Lung (tissue), 12 donors: ENCODE data around the gene DHX8. TPM values are rescaled to one million over a fixed set of nuclear protein-coding genes. Genes with fewer than 3 reads are reported as not detected.

Source experiments
- ATAC-seq: fragments of 200-7000 bp; cut with Tn5 transposase; one replicate; pipeline ENCODE4 v1.9.1; 2020; ENCODE audit warnings: moderate number of reproducible peaks; ENCODE audit not compliant: insufficient read depth, low FRiP score
- DNase-seq, 3 donors: peaks; one replicate each; pipeline ENCODE4 v3.0.0-alpha.2; 2013 to 2017
- H3K27ac ChIP-seq, 2 donors: one replicate each; pipeline ENCODE4 v1.5.1; 2013; ENCODE audit warnings: mild to moderate bottlenecking in 2 of 2, moderate library complexity in 2 of 2, control low read depth in 1 of 2, inconsistent platforms in 1 of 2, low read depth in 1 of 2, low read length in 1 of 2
- H3K27me3 ChIP-seq, 3 donors: one replicate each; pipeline ENCODE4 v1.5.1; 2013; ENCODE audit warnings: low read length in 2 of 3; ENCODE audit not compliant: control insufficient read depth in 3 of 3, insufficient read depth in 3 of 3
- H3K36me3 ChIP-seq, 4 donors: one replicate each; pipeline ENCODE4 v1.5.1; 2013; ENCODE audit warnings: low read length in 4 of 4, mild to moderate bottlenecking in 1 of 4, moderate library complexity in 1 of 4; ENCODE audit not compliant: control insufficient read depth in 4 of 4, insufficient read depth in 4 of 4
- H3K4me1 ChIP-seq, 5 donors: one replicate each; pipeline ENCODE4 v1.5.1; 2013; ENCODE audit warnings: low read length in 5 of 5, mild to moderate bottlenecking in 2 of 5, moderate library complexity in 1 of 5; ENCODE audit not compliant: control insufficient read depth in 5 of 5, insufficient read depth in 5 of 5
- H3K4me3 ChIP-seq: one replicate; pipeline ENCODE4 v1.5.1; 2013; ENCODE audit warnings: mild to moderate bottlenecking, control low read depth, moderate library complexity
- H3K9ac ChIP-seq, 2 donors: one replicate each; pipeline ENCODE4 v1.5.1; 2013; ENCODE audit warnings: low read length in 2 of 2, control low read depth in 1 of 2; ENCODE audit not compliant: insufficient read depth in 1 of 2
- H3K9me3 ChIP-seq, 4 donors: one replicate each; pipeline ENCODE4 v1.5.1; 2013; ENCODE audit warnings: low read length in 3 of 4, mild to moderate bottlenecking in 1 of 4, moderate library complexity in 1 of 4; ENCODE audit not compliant: control insufficient read depth in 4 of 4, insufficient read depth in 3 of 4
- CTCF ChIP-seq: IDR thresholded peaks from 2 replicates; pipeline ENCODE4 v1.5.1; 2012; ENCODE audit warnings: mild to moderate bottlenecking; ENCODE audit errors: control extremely low read depth, extremely low read depth
- WGBS, 2 donors: extraction: QIAGEN DNeasy Blood & Tissue Kit; methylation state at CpG; one replicate each; pipeline ENCODE4 v1.1.7; 2013; 5-methylcytosine and 5-hydroxymethylcytosine counted together
- polyA plus RNA-seq, 2 donors: library from polyadenylated mRNA; stranded (reverse); fragments of 200-250 nt; gene quantifications; one replicate each; pipeline ENCODE4 v1.2.1, GENCODE V29; 2013
- total RNA-seq, 2 donors: library from RNA; depleted of rRNA in 1 of 2; stranded (reverse); fragments of >200 nt in 1 of 2; gene quantifications; one replicate each; pipeline ENCODE4 v1.2.1, GENCODE V29; 2014 to 2021
- donor health status: control.
- donor health status: control.
- donor health status: Bipolar disorder and iron deficiency.
- donor health status: healthy.
- donor health status: DM: yes; HTN: yes; CAD: no.

The DHX8 gene
- total and polyA plus RNA-seq, 4 donors: 24.7 to 45.1 (median 38.2) TPM

- Histone ChIP-seq H3K9me3 (no peaks in the 10 kb centered on the region), H3K4me1 (peaks cover 0 to 16% (median 5%) of the 10 kb centered on the region in 5 donors), H3K27ac (no peak overlapping the region), H3K9ac (no peak overlapping the region), H3K27me3 (peaks cover 0 to 14% (median 12%) of the 10 kb centered on the region in 3 donors), H3K36me3 (no peaks in the 10 kb centered on the region), H3K4me3 (no peak overlapping the region)
- DNase-seq (no peak), ATAC-seq (no peak)
- 92 to 93% methylated on average over 5 of the region's 5 CpGs for WGBS, 2 donors
- no peak for TF ChIP-seq CTCF
These were observed 65.7 kb downstream of the DHX8 start for GRCh38 chr17:43549496-43549895.

GRCh38 chr17:43550754-43551153 is 67.0 kb downstream of the DHX8 start:
- Histone ChIP-seq H3K27me3 (peaks cover 0 to 15% (median 10%) of the 10 kb centered on the region in 3 donors), H3K9me3 (no peaks in the 10 kb centered on the region)
- no peak for ATAC-seq

GRCh38 chr17:43552229-43552837 is 68.6 kb downstream of the DHX8 start:
- Histone ChIP-seq H3K9ac (no peak overlapping the region), H3K36me3 (no peaks in the 10 kb centered on the region), H3K4me1 (peaks cover 0 to 10% (median 3%) of the 10 kb centered on the region in 5 donors), H3K27me3 (peaks cover 0 to 15% (median 6%) of the 10 kb centered on the region in 3 donors), H3K4me3 (no peak overlapping the region), H3K9me3 (no peaks in the 10 kb centered on the region), H3K27ac (peak overlapping the region in 1 of 2 donors; percentile 35)
- DNase-seq (no peak), ATAC-seq (no peak)
- 47 to 58% methylated on average over 8 of the region's 8 CpGs for WGBS, 2 donors
- TF ChIP-seq CTCF: no peak

More at GRCh38 chr17:43550754-43551153, 67.0 kb downstream of the DHX8 start:
- H3K27ac ChIP-seq: no peak overlapping the region
- H3K36me3 ChIP-seq: no peaks in the 10 kb centered on the region
- no peak overlapping the region for H3K4me3 ChIP-seq
- WGBS, 2 donors: 83 to 87% methylated on average over 4 of the region's 4 CpGs
- no peak for DNase-seq
- TF ChIP-seq CTCF: no peak
- H3K9ac ChIP-seq: no peak overlapping the region
- peaks cover 0 to 11% (median 5%) of the 10 kb centered on the region in 5 donors for H3K4me1 ChIP-seq
